Jurkat, Clone E6-1 (cell line): ENCODE data around the gene CAB39L.
"Not testable (repeated sequence)": the region's sequence is repeated elsewhere in the genome, so short reads cannot be mapped to it uniquely, and the experiment has no call there.

Source experiments
- DNase-seq: peaks from one replicate; pipeline ENCODE4 v3.0.0-alpha.2; 2011; ENCODE audit warnings: low read depth, low spot score
- H3K4me3 ChIP-seq: 2 replicates; pipeline ENCODE4 v1.5.1; 2011; ENCODE audit warnings: mild to moderate bottlenecking, low read length, control low read depth, moderate library complexity

CAB39L gene

DNA sequence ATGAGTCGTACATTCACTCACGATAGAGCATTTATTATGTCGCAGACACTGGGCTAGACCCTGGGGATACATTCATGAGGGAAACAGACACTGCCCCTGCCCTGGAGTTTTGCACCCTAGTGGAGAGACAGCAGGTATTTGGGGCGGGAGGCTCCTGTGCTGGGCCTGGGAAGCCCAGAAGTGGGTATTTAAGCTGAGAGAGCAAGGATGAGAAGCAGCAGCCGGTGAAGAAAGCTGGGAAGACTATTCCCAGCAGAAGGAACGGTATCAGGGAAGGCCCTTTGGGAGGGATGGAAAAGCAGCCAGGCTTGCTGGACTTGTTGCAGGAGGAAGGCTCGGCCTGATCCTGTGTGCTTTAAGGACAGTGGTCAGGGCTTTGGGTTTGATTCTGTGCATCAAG is 141.6 kb downstream of the CAB39L start:
- no peak for DNase-seq
- no peak overlapping the region for H3K4me3 ChIP-seq

DNA sequence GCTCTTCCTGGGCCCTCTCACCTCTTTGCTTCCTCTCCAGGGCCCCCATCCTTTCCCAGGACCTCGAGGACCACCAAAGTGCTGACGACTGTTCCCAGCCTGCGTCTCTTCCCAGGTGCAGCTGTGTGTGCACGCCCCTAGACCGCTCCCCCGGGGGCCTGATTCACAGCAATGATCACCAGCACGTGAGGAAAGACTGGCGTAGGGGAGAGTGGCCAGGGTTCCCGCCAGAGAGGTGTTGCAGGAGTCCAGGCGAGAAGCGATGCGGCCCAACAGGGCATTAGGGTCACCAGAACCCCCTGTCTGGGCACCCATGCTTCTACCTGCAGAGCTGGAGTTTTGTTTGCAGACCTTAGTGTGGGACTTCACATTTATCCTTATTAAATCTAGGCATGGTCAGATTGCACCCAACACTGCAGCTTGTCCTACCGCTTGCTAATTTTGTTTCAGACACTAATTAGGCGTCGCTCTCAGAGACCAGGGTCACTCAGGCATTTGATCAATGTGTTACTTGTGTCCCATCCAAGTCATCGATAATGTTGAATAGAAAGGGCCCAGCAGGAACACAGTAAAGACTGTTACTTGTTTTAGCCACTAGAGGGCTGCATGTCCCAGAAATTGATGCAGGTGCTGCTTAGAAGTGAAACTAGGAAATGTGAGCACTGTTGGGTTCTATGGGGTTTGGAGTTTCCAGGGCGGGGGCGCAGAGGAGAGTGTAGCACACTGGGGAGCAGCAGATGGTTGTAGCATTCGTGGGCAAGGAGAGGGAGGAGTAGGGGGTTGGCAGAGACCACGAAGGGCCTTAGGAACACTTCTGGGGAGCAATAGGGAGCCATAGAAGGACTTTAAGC is 142.9 kb downstream of the CAB39L start:
- peak overlapping the region; percentile 23 for H3K4me3 ChIP-seq
- peak; percentile 76 for DNase-seq

DNA sequence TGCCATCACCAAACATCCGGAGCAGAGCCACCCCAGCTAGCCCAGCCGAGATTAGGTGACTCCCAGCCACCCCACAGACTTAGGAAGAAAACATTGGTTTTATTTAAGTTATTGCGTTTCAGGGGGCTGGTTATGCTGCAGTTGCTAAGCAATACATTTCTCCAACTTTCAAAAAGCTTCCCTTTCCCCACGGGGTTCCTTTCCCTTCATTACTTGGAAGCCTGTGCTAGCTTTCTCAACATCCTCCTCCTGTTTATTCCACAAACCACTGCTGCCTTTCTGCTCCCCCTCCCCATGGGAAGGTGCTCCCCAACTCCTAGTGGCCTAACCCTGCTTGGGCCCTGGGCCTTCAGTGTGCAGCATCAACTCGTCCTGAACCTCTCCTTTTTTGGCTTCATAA is 143.6 kb downstream of the CAB39L start:
- DNase-seq, result no peak

DNA sequence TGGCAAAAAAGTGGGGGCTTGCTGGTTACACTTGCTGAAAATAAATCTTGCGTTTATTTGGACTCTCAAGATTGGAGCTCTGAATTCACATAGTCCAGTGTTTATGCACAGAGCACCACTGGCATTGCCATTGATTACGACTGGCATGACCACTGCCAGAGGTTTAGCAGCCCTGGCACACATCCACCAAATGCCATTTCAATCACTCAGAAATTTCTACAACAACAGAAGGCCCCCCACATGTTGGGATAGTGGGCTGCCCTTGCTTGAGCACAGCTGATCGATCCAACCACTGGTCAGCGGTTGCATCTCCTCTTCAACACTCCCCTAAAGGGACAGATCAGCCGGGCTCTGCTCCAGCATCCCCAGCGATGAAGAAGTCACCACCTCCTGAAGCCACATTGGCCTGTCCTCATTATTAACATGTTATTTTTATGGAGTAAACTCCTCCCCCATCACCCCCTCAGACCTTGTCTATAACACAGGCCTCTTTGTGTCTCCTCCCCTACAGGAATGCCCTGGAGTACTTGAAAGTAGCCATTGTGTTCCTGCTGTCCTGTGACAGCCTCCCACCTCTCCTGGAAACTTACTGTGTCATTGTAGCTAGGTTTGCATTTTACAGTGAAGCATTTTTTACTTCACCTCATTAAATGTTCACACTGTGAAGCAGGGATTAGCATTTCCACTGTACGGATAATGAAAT is 144.8 kb downstream of the CAB39L start:
- no peak for DNase-seq

More for the DNA sequence above, 143.6 kb downstream of the CAB39L start:
- no peak overlapping the region for H3K4me3 ChIP-seq

DNA sequence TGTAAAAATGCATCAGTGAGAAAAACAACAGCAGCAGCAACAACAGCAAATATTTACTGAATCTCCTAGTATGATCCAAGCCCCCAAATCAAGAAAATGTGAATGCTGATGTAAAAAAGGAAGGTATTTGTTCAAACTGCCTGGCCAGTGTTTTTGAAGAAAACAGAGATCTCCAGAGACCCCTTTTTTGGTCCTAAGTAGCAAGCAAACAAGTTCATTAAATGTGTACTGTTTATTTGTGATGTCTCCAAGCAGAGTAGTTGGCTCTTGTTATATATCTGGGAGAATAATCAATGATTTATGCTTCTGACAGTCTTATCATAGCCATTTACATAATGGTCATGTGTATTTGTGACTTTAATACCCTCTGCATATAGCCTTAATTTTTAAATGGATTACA is 145.4 kb downstream of the CAB39L start:
- DNase-seq, result no peak
- no peak overlapping the region for H3K4me3 ChIP-seq

More for the DNA sequence above, 144.8 kb downstream of the CAB39L start:
- H3K4me3 ChIP-seq, result no peak overlapping the region

DNA sequence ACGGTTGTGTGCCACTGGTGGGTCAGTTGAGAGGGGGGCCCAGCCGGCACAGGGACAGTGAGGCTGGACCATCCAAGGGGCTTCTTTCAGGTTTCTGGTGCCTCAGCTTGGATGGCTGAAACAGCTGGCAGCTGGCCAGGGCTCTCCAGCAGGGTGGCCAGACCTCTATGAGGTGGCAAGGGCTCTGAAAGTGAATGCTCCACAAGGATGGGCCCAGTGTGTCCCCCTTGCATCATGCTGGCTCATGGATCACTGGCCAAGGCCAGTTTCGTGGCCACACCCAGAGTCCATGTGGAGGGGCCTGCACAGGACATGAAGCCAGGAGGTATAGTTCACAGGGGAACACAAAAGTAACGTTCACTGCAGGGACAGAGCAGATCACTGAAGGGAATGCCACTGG is 146.5 kb downstream of the CAB39L start:
- no peak for DNase-seq
- H3K4me3 ChIP-seq, result no peak overlapping the region

DNA sequence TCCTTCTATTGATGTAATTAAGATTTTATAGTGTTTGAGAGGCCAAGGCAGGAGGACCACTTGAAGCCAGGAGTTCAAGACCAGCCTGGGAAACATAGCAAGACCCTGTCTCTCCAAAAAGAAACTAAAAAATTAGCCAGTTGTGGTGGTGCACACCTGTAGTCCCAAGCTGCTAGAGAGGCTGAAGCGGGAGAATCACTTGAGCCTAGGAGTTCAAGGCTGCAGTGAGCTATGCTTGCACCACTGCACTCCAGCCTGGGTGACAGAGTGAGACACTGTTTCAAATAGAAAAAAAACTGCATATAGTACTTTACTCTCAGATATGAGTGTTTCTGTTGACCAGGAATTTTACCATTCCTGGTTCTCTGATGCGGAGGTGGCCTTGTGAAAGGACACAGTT is 147.2 kb downstream of the CAB39L start:
- DNase-seq, result no peak
- H3K4me3 ChIP-seq, result no peak overlapping the region

DNA sequence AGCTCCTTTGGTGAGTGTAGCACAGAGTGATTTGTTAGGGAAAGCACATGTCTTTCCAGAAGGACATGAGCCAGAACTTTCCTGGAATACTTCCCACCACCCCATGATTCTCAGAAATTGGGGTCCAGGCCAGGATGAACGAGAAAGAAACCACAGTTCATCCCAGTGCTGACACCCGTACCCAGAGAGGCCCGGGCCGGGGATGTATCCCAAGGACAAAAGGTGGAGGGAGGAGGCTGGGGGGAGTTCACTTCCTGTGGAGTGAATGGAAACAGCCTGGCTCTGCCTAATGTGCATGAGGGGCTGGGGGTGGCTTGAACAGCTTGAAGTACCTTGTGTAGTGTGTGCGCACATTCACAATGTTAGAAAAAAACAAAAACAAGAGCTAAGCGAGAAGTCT is 148.6 kb downstream of the CAB39L start:
- no peak overlapping the region for H3K4me3 ChIP-seq

DNA sequence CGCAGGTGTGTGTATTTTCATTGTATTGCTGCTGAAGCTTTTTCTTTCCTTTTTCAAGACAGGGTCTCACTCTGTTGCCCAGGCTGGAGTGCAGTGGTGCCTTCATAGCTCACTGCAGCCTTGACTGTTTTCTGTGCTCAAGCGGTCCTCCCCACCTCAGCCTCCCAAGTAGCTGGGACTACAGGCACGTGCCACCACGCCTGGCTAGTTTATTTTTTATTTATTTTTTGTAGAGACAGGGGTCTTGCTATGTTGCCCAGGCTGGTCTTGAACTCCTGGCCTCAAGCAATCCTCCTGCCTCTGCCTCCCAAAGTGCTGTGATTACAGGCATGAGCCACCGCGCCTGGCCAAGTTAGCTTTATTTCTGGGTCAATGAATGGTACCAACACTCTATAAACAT is 149.1 kb downstream of the CAB39L start:
- DNase-seq, H3K4me3 ChIP-seq: not testable (repeated sequence)

More for the DNA sequence above, 148.6 kb downstream of the CAB39L start:
- DNase-seq, result no peak

DNA sequence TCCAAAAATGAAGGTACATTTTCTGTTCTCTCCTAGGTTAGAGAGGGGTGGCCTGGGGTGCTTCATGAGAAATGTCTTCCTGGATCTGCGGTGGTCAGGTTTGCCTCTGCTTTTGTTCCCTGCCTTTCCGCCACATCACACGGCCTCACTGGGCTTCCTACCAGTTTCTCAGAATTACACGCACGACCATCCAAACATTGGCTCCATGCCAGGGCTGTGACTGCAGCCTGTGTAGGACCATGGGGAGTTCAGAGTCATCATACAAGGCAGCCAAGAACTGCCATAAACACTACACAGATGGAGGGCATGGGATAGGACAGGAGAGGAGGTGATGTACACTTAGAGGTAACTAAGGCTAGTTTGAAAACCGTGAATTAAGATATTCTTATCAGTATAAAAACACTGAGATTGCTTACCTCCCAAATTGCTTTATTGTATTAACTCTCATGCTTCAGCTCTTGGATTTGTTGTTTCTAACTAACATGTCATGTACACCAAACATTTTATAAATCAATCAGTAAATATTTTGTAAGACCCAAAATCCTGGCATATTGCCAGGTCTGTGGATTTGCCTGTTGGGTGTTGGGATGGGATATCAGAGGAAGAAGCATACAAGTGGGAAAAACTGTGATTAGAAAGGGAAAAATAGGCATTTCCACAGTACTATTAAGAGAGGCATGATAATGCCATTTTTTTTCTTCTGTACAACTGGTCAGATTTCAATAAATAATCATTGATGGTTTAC is 150.9 kb downstream of the CAB39L start:
- no peak for DNase-seq

DNA sequence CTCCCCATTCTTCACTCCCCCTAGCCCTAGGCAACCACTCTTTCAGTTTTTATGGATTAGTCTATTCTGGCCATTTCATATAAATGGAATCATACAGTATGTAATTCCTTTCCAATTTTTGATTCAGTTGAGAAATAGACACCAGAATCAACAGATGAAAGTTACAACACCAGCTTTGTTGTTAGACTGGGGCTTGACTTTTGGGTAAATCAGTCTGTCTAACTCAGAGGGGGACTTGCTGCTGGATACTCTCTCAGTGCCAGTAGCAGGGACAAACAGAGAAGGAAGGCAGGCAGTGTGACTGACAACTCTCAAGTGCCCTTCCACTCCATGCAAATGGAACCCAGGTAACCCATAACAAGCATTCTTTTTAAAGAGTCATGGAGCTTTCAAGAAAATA is 155.4 kb downstream of the CAB39L start:
- DNase-seq, result no peak

More for the DNA sequence above, 150.9 kb downstream of the CAB39L start:
- H3K4me3 ChIP-seq, result no peak overlapping the region

DNA sequence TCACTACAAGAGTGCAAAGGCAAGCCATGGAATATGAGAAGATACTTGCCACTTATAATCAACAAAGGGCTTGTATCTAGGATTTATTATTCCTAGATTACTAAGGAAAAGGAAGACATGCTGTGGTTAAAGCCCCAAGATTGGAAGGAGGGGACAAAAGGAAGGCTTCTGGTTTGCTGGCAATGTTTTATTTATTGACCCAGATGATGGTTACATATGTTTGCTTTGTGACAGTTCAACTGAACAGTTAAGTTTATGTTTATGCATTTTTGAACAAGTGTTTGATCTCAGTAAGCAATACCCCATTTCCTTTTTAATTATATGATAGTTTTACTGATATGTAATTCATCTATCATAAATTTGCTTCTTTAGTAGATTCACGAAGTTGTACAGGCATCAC is 155.9 kb downstream of the CAB39L start:
- H3K4me3 ChIP-seq, result no peak overlapping the region
- no peak for DNase-seq

More for the DNA sequence above, 155.4 kb downstream of the CAB39L start:
- no peak overlapping the region for H3K4me3 ChIP-seq

DNA sequence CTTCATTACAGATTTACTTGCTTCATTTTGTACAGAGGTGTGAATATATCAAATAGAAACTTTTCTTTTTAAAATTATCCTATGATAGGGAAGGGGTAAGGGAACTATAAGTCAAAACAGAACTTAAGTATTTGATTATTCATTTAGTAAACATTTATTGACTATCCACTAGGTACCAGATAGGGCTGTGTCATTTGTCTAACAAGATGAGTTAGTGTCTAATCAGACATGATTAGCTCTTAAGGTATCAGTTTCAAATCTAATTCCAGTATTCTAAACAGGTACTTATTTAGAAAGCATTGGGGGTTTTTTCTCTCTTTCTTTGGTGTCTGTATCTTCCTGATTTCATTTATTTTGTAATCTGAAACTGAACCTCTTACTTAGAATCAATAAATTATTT is 164.0 kb downstream of the CAB39L start:
- H3K4me3 ChIP-seq, result no peak overlapping the region
- no peak for DNase-seq

DNA sequence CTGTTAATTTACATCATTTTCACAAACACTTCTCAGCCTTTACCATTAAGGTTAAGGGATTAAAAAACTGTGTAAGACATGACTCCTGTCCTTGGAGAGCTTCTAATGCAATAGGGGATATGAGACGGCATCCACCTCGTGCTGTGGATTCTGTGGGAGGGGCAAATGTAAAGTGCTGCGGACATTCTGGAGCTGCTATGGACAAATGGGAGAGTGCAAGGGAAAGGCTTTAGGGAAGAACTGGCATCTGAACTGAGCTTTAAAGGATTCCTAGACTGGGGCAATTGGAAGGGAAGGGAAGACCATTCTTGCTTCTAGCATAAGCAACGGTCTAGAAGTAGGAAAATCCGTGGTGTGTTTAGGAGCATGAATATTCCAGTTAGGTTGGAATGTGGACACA is 164.8 kb downstream of the CAB39L start:
- no peak for DNase-seq
- H3K4me3 ChIP-seq, result no peak overlapping the region

DNA sequence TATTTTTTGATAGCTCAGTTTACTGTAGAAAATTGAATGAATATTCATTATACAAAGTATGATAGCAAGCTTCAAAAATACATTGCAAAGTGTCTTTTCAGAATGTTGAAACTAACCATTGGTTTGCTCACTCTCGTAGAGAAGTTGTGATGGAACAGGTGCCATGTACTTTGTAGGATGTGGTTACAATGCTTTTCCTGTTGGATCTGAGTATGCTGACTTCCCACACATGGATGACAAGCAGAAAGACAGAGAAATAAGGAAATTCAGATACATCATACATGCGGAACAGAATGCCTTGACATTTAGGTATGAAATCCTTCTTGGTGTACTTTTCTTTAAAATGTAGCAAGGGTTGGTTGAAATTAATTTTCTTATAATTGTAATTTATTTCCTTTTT is 165.7 kb downstream of the CAB39L start:
- no peak overlapping the region for H3K4me3 ChIP-seq
- DNase-seq, result no peak

DNA sequence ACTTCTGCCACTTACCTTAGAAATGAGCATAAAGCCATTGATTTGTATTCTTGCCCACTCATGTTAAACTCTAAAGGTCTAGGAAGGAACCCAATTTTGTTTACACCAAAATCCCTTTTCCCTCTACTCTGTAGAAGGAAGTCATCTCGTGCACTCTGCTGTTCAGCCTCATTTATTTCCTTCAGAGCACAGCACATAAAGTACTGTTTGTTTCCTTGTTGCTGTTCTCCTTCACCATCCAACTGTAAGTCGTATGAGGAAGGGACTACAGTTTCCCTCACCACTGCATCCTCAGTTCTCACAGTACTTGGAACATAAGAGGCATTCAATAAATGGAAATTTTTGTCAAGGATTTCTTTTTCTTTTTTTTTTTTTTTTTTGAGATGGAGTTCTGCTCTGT is 171.6 kb downstream of the CAB39L start:
- no peak overlapping the region for H3K4me3 ChIP-seq
- no peak for DNase-seq

DNA sequence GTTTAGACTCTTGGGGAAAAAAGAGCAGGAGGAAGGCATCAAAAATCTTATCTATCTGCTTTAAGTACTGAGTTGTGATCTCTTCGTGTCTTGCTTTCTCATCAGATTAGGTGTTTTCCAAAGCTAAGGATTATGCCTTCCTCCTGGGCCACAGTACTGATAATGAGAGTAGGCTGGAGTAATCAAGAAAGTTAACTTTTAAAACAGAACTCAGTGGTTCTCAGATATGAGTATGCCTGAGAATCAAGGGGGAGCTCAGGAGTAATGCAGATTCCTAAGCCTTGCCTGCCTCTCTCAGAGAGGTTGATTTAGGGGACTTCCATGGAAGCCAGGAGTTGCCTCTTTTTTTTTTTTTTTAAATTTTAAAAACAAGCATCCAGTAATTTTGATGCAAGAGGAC is 172.6 kb downstream of the CAB39L start:
- DNase-seq, result no peak
- H3K4me3 ChIP-seq, result no peak overlapping the region

DNA sequence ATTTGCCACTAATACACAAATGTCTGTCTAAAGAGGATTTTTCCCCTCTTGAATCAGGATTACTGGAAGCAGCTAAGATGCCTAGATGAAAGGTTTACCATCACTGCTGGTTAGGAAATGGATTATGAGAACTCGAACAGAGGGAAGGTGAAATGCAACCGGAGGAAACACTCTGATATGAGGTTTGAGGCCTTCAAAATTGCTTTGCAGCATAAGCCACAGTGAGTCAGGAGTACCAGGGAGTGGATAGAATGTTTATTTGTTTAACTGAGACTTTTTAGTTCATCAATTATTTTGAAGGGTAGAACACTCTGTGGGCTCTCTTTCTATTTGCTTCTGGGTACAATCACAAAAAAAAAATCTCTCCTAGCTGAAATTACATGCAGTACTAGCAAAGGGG is 178.0 kb downstream of the CAB39L start:
- DNase-seq, result no peak
- no peak overlapping the region for H3K4me3 ChIP-seq

DNA sequence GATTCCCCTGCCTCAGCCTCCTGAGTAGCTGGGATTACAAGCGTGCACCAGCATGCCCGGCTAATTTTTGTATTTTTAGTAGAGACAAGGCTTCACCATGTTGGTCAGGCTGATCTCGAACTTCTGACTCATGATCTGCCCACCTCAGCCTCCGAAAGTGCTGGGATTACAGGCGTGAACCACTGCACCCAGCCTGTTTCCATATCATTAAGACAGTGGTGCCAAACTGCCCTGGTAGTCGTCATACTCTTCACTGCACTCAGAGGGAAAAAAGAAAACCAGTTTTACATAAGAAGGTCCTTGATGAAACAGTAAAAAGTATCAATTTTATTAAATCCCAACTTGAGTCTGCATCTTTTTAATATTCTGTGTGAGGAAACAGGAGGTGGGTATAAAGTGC is 181.2 kb downstream of the CAB39L start:
- no peak for DNase-seq
- no peak overlapping the region for H3K4me3 ChIP-seq

DNA sequence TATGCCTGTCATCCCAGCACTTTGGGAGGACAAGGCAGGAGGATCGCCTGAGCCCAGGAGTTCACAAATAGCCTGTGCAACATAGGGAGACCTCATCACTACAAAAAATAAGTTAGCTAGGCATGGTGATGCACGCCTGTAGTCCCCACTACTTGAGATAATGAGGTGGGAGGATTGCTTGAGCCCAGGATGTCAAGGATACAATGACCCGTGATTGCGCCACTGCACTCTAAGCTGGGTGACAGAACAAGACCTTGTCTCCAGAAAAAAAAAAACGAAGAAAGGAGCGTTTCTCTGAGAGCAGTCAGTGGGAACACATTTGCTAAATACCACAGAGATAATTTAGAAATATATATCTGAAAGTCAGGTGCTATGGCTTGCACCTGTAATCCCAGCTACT is 184.3 kb downstream of the CAB39L start:
- no peak overlapping the region for H3K4me3 ChIP-seq
- no peak for DNase-seq
